Lower leg skin (tissue), 3 donors: ENCODE data around the gene COL1A2.

ENCODE experiments used
- POLR2A ChIP-seq, 2 donors: fragments of 450-650 bp; IDR thresholded peaks; one replicate each; pipeline ENCODE4 v1.6.1; 2016 to 2017; ENCODE audit warnings: antibody characterized with exemption in 2 of 2, mild to moderate bottlenecking in 1 of 2, moderate library complexity in 1 of 2
- TF ChIP-seq, protein P1 (sequence below), 3 donors: fragments of 450-650 bp; IDR thresholded peaks; one replicate each; pipeline ENCODE4 v1.5.1; 2016; ENCODE audit warnings: antibody characterized with exemption in 3 of 3, mild to moderate bottlenecking in 3 of 3, moderate library complexity in 2 of 3

DNA sequence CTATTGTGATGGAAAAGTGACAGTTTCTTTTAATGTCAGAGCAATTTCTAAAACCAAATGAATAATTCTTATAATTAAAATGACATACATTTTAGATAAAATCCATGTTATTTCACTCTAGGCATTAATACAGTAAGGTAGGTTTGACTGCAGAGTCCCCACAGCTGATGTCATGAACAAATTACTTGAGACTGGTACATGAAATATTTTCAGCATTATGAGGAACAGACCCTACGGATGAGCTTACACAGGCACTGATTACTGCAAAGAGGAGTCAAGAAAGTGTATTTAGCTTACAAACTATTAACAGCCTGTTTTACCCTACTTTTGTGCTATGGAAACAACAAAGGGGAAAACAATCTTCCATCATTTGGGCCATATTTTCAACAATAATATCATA lies 8.9 kb downstream of the COL1A2 start:
- TF ChIP-seq, protein P1, sequence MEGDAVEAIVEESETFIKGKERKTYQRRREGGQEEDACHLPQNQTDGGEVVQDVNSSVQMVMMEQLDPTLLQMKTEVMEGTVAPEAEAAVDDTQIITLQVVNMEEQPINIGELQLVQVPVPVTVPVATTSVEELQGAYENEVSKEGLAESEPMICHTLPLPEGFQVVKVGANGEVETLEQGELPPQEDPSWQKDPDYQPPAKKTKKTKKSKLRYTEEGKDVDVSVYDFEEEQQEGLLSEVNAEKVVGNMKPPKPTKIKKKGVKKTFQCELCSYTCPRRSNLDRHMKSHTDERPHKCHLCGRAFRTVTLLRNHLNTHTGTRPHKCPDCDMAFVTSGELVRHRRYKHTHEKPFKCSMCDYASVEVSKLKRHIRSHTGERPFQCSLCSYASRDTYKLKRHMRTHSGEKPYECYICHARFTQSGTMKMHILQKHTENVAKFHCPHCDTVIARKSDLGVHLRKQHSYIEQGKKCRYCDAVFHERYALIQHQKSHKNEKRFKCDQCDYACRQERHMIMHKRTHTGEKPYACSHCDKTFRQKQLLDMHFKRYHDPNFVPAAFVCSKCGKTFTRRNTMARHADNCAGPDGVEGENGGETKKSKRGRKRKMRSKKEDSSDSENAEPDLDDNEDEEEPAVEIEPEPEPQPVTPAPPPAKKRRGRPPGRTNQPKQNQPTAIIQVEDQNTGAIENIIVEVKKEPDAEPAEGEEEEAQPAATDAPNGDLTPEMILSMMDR (IDR thresholded peaks at IDR 0.05): no peak
- TF ChIP-seq POLR2A (IDR thresholded peaks at IDR 0.05): no peak
